H9 (cell line): ENCODE data around the gene ZFAND3. TPM values are rescaled to one million over a fixed set of nuclear protein-coding genes. Genes with fewer than 3 reads are reported as not detected.

Experiments used
- DNase-seq: peaks from one replicate; pipeline ENCODE4 v3.0.0-alpha.2; 2017
- H2AFZ ChIP-seq: one replicate; pipeline ENCODE4 v1.6.1; 2013; ENCODE audit warnings: mild to moderate bottlenecking, low read length, control low read depth, moderate library complexity
- H2AK5ac ChIP-seq: 2 replicates; pipeline ENCODE4 v1.6.1; 2013; ENCODE audit warnings: low read length, control low read depth, mixed read lengths; ENCODE audit not compliant: insufficient read length
- H2BK120ac ChIP-seq: one replicate; pipeline ENCODE4 v1.6.1; 2013; ENCODE audit warnings: low read depth, mild to moderate bottlenecking, low read length, control low read depth, inconsistent platforms; ENCODE audit not compliant: poor library complexity, severe bottlenecking
- H2BK12ac ChIP-seq: 2 replicates; pipeline ENCODE4 v1.6.1; 2013; ENCODE audit warnings: low read length, control low read depth, mixed read lengths, low read depth; ENCODE audit not compliant: insufficient read length
- H2BK15ac ChIP-seq: 2 replicates; pipeline ENCODE4 v1.6.1; 2013; ENCODE audit warnings: low read depth, low read length, control low read depth
- H2BK20ac ChIP-seq: one replicate; pipeline ENCODE4 v1.6.1; 2013; ENCODE audit warnings: low read depth, mild to moderate bottlenecking, low read length, control low read depth, inconsistent platforms; ENCODE audit not compliant: poor library complexity, severe bottlenecking
- H2BK5ac ChIP-seq: 2 replicates; pipeline ENCODE4 v1.6.1; 2013; ENCODE audit warnings: low read length, control low read depth, mixed read lengths; ENCODE audit not compliant: insufficient read length
- H3K14ac ChIP-seq: 2 replicates; pipeline ENCODE4 v1.6.1; 2013; ENCODE audit warnings: low read length, control low read depth; ENCODE audit not compliant: insufficient read depth
- H3K18ac ChIP-seq: 2 replicates; pipeline ENCODE4 v1.6.1; 2013; ENCODE audit warnings: low read depth, mild to moderate bottlenecking, mixed read lengths, low read length, control low read depth; ENCODE audit not compliant: insufficient read length
- H3K23ac ChIP-seq: 2 replicates; pipeline ENCODE4 v1.6.1; 2013; ENCODE audit warnings: low read length, control low read depth, mixed read lengths, low read depth; ENCODE audit not compliant: insufficient read length
- H3K23me2 ChIP-seq: 2 replicates; pipeline ENCODE4 v1.6.1; 2013; ENCODE audit warnings: low read depth, mild to moderate bottlenecking, mixed read lengths, low read length, control low read depth; ENCODE audit not compliant: insufficient read length, poor library complexity, severe bottlenecking
- H3K27ac ChIP-seq: 2 replicates; pipeline ENCODE4 v1.5.1; 2013; ENCODE audit warnings: low read length, control low read depth, mixed read lengths, low read depth; ENCODE audit not compliant: insufficient read length
- H3K27me3 ChIP-seq: 2 replicates; pipeline ENCODE4 v1.6.1; 2013; ENCODE audit warnings: low read length, control low read depth, inconsistent platforms; ENCODE audit not compliant: insufficient read depth
- H3K4ac ChIP-seq: 2 replicates; pipeline ENCODE4 v1.6.1; 2013; ENCODE audit warnings: low read depth, mild to moderate bottlenecking, control low read depth, inconsistent platforms, low read length, moderate library complexity
- H3K4me1 ChIP-seq: 2 replicates; pipeline ENCODE4 v1.6.1; 2013; ENCODE audit warnings: low read length, control low read depth, inconsistent platforms; ENCODE audit not compliant: insufficient read depth
- H3K4me2 ChIP-seq: 2 replicates; pipeline ENCODE4 v1.6.1; 2013; ENCODE audit warnings: low read length, control low read depth, mixed read lengths; ENCODE audit not compliant: insufficient read length, insufficient read depth
- H3K56ac ChIP-seq: 2 replicates; pipeline ENCODE4 v1.6.1; 2013; ENCODE audit warnings: low read depth, mild to moderate bottlenecking, mixed read lengths, low read length, control low read depth; ENCODE audit not compliant: insufficient read length
- H3K79me1 ChIP-seq: 2 replicates; pipeline ENCODE4 v1.6.1; 2013; ENCODE audit warnings: low read depth, mild to moderate bottlenecking, moderate library complexity, low read length, control low read depth, inconsistent platforms; ENCODE audit not compliant: insufficient read depth, poor library complexity, severe bottlenecking
- H3K79me2 ChIP-seq: 2 replicates; pipeline ENCODE4 v1.6.1; 2013; ENCODE audit warnings: low read length, control low read depth, inconsistent platforms; ENCODE audit not compliant: insufficient read depth
- H3K9ac ChIP-seq: 2 replicates; pipeline ENCODE4 v1.6.1; 2013; ENCODE audit warnings: low read length, control low read depth, mixed read lengths; ENCODE audit not compliant: insufficient read length; ENCODE audit errors: extremely low read depth
- H3K9me3 ChIP-seq: one replicate; pipeline ENCODE4 v1.6.1; 2013; ENCODE audit warnings: low read depth, low read length, inconsistent platforms; ENCODE audit not compliant: control insufficient read depth
- H3T11ph ChIP-seq: one replicate; pipeline ENCODE4 v1.6.1; 2013; ENCODE audit warnings: mild to moderate bottlenecking, low read length, control low read depth, inconsistent platforms
- H4K20me1 ChIP-seq: one replicate; pipeline ENCODE4 v1.6.1; 2013; ENCODE audit not compliant: control insufficient read depth, insufficient read length, insufficient read depth
- H4K5ac ChIP-seq: 2 replicates; pipeline ENCODE4 v1.6.1; 2013; ENCODE audit warnings: low read depth, mild to moderate bottlenecking, mixed read lengths, low read length, control low read depth; ENCODE audit not compliant: insufficient read length
- H4K8ac ChIP-seq: replicated peaks from 2 replicates; pipeline ENCODE4 v1.6.1; 2013; ENCODE audit warnings: low read length, control low read depth, mixed read lengths, low read depth; ENCODE audit not compliant: insufficient read length
- H4K91ac ChIP-seq: 2 replicates; pipeline ENCODE4 v1.6.1; 2013; ENCODE audit warnings: low read depth, mild to moderate bottlenecking, moderate library complexity, mixed read lengths, low read length, control low read depth; ENCODE audit not compliant: insufficient read length
- H3K27ac Mint-ChIP-seq, 3 experiments: 2 replicates in 2 of 3; 3 replicates in 1 of 3; pipeline ENCODE4 v1.8.0; 2020 to 2021; ENCODE audit warnings: mixed read lengths in 3 of 3, mild to moderate bottlenecking in 1 of 3, moderate library complexity in 1 of 3
- H3K27me3 Mint-ChIP-seq: 2 replicates; pipeline ENCODE4 v1.8.0; 2021; ENCODE audit warnings: low read depth, mild to moderate bottlenecking, moderate library complexity, mixed read lengths
- H3K36me3 Mint-ChIP-seq, 3 experiments: 2 replicates in 2 of 3; 3 replicates in 1 of 3; pipeline ENCODE4 v1.8.0; 2020 to 2021; ENCODE audit warnings: low read depth in 3 of 3, mixed read lengths in 3 of 3; ENCODE audit not compliant: insufficient read depth in 1 of 3
- H3K4me1 Mint-ChIP-seq, 2 experiments: 2 replicates each; pipeline ENCODE4 v1.8.0; 2020; ENCODE audit warnings: mixed read lengths in 2 of 2
- H3K4me3 Mint-ChIP-seq, 2 experiments: 2 replicates in 1 of 2; 3 replicates in 1 of 2; pipeline ENCODE4 v1.8.0; 2020 to 2021; ENCODE audit warnings: mild to moderate bottlenecking in 2 of 2, mixed read lengths in 2 of 2, moderate library complexity in 1 of 2
- H3K9me3 Mint-ChIP-seq, 2 experiments: 2 replicates in 1 of 2; 3 replicates in 1 of 2; pipeline ENCODE4 v1.8.0; 2020; ENCODE audit warnings: mild to moderate bottlenecking in 2 of 2, mixed read lengths in 2 of 2, moderate library complexity in 1 of 2
- WGBS: extraction: QIAGEN DNeasy Blood & Tissue Kit; methylation state at CpG from one replicate; pipeline ENCODE4 v1.1.7; 2013; ENCODE audit warnings: missing lambda C conversion rate, low lambda C conversion rate, mixed read lengths; ENCODE audit not compliant: insufficient read length; ENCODE audit errors: extremely low coverage; 5-methylcytosine and 5-hydroxymethylcytosine counted together
- total RNA-seq: library from RNA; stranded (reverse); gene quantifications from 2 replicates; pipeline ENCODE4 v1.2.1, GENCODE V29; 2021
- TF ChIP-seq, protein P1 (sequence below): fragments of 200-600 bp; sonication (generic); conservative IDR thresholded peaks from 3 replicates; pipeline ENCODE4 v1.8.0; 2021; ENCODE audit warnings: antibody characterized with exemption, mild to moderate bottlenecking

ZFAND3 gene
- total RNA-seq, 1 experiment from 2014 or later: 57.7 TPM

- no peak overlapping the region for H3K4ac ChIP-seq
- no peak overlapping the region for H2BK20ac ChIP-seq
- WGBS: no CpG with 5 or more reads among the region's 1 CpG
- H3K9ac ChIP-seq: no peak overlapping the region
- no peak overlapping the region for H3K27ac Mint-ChIP-seq
- no peak overlapping the region for H3K18ac ChIP-seq
- H4K8ac ChIP-seq: no peak overlapping the region
- no peak overlapping the region for H2BK15ac ChIP-seq
- H3K79me1 ChIP-seq: no peaks in the 10 kb centered on the region
- no peak overlapping the region for H3K4me2 ChIP-seq
- no peak overlapping the region for H2BK5ac ChIP-seq
- no peak overlapping the region for H2AFZ ChIP-seq
- H3K27me3 ChIP-seq: no peaks in the 10 kb centered on the region
- no peaks in the 10 kb centered on the region for H3K9me3 Mint-ChIP-seq
- no peaks in the 10 kb centered on the region for H3K4me1 ChIP-seq
- H4K91ac ChIP-seq: no peak overlapping the region
- H2BK120ac ChIP-seq: no peak overlapping the region
- H2BK12ac ChIP-seq: no peak overlapping the region
- H3K4me3 Mint-ChIP-seq: no peak overlapping the region
- TF ChIP-seq, protein P1, sequence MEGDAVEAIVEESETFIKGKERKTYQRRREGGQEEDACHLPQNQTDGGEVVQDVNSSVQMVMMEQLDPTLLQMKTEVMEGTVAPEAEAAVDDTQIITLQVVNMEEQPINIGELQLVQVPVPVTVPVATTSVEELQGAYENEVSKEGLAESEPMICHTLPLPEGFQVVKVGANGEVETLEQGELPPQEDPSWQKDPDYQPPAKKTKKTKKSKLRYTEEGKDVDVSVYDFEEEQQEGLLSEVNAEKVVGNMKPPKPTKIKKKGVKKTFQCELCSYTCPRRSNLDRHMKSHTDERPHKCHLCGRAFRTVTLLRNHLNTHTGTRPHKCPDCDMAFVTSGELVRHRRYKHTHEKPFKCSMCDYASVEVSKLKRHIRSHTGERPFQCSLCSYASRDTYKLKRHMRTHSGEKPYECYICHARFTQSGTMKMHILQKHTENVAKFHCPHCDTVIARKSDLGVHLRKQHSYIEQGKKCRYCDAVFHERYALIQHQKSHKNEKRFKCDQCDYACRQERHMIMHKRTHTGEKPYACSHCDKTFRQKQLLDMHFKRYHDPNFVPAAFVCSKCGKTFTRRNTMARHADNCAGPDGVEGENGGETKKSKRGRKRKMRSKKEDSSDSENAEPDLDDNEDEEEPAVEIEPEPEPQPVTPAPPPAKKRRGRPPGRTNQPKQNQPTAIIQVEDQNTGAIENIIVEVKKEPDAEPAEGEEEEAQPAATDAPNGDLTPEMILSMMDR: no peak
- H3K4me1 Mint-ChIP-seq: peaks cover 0 to 2% of the 10 kb centered on the region in 2 experiments; a peak in 1 of 4 replicates
- no peaks in the 10 kb centered on the region for H3K23me2 ChIP-seq
- no peak overlapping the region for H4K5ac ChIP-seq
- H3K27me3 Mint-ChIP-seq: no peaks in the 10 kb centered on the region
- no peaks in the 10 kb centered on the region; a peak in 1 of 7 replicates for H3K36me3 Mint-ChIP-seq
- no peak overlapping the region for H3K23ac ChIP-seq
- no peaks in the 10 kb centered on the region for H3K9me3 ChIP-seq
- H2AK5ac ChIP-seq: no peak overlapping the region
- no peak overlapping the region for H3T11ph ChIP-seq
- no peak overlapping the region for H3K14ac ChIP-seq
- no peak overlapping the region for H3K27ac ChIP-seq
- no peak for DNase-seq
- no peaks in the 10 kb centered on the region for H3K79me2 ChIP-seq
- H3K56ac ChIP-seq: no peak overlapping the region
- H4K20me1 ChIP-seq: no peaks in the 10 kb centered on the region
Measured at GRCh38 chr6:38107073-38107472, 287.5 kb downstream of the ZFAND3 start.
